GM21825 (cell line): ENCODE measurements around the gene NDUFA7.
"Not testable (repeated sequence)": the region's sequence is repeated elsewhere in the genome, so short reads cannot be mapped to it uniquely, and the experiment has no call there.

ENCODE experiments used
- ATAC-seq: cut with Tn5 transposase; IDR thresholded peaks from one replicate; pipeline ENCODE4 v1.9.1; 2021; ENCODE audit warnings: mild to moderate bottlenecking, moderate library complexity; ENCODE audit not compliant: unreplicated experiment

The NDUFA7 gene

DNA sequence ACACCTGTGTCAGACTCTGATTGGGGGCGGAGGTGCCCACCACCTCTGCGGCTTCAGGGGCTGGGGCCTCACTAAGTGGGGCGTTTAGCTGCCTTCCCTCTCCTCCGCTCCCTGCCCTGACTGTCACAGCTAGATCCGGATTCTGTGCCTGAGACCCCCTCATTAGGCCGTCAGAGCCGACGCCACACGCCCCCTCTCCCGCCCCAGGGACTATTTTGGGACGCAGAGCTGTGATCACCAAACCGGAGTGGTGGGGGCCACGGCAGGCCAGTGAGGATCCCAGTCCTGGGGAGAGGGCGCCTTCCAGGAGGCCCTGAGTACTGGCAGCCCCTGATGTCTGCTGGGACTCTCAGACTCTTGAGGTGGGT, 21.1 kb upstream of the NDUFA7 start:
- no peak for ATAC-seq

GRCh38 chr19:8341504-8341903, 20.3 kb upstream of the NDUFA7 start:
- ATAC-seq = not testable (repeated sequence)

DNA sequence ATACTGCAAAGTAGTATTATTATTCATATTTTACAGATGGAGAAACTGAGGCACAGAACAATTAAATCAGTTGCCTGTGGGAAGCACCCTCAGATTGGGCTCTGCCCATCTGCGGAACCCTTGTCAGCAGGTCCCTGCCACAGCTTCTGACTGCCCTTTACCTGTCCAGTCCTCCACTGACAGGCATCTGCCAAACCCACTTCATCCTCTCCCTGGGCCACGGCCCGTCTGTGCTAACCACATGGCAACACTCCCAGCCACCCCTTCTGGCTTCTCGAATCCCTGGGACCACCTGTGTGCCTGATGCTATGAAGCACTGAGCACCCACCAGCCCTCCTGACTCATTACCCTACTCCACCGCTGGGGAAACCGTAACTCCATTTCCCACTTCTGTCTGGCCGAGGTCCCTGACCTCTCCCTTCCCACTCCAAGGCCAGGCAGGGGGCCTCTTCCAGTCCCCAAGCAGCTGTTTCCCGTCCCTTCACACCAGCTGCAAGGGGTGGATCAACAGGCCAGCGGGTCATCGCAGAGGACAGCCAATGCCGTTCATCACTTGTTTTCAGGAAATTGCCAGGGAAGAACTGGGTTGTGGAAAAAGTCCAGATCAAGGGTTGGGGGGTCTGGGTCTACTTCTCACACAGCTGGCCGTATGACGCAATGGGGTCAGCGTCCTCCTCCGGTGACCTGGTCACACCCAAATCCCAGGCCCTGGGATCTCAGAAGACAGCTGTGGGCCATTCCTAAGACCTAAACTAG, 19.3 kb upstream of the NDUFA7 start:
- no peak for ATAC-seq

- ATAC-seq = no peak
These were observed 17.7 kb upstream of the NDUFA7 start for GRCh38 chr19:8338835-8339234.

DNA sequence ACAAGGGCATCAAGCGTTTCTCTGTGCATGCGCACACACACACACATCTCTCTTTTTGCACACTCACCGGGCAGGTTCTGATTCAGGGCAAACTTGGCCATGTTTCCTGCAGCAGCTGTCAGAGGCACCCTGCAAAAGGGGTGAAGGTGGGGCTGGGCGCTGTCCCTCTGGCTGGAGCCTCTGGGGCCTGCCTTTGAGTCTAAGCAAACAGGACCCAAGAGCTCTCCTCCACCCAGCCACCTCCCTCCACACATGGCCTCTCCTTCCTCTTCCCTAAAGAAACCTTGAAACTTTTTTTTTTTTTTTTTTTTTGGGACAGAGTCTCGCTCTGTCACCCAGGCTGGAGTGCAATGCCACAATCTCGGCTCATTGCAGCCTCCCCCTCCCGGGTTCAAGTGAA, 16.6 kb upstream of the NDUFA7 start:
- no peak for ATAC-seq

DNA sequence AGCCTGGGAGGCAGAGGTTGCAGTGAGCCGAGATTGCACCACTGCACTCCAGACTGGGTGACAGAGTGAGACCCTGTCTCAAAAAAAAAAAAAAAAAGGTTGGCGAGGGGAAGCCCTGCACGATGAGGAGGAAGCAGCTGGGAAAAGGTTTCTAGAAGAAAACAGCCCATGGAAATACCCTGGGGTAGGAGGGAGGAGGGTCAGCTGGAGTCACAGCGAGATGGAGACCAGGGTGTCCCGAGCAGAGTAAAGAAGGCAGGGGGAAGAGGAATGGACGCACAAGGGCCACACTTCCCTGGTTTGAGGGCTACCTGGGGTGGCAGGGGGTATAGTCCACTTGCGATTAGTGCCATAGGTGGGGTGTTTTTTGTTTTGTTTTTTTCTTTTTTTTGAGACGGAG, 15.5 kb upstream of the NDUFA7 start:
- no peak for ATAC-seq

- no peak for ATAC-seq
These were observed 14.9 kb upstream of the NDUFA7 start for GRCh38 chr19:8336072-8336569.

DNA sequence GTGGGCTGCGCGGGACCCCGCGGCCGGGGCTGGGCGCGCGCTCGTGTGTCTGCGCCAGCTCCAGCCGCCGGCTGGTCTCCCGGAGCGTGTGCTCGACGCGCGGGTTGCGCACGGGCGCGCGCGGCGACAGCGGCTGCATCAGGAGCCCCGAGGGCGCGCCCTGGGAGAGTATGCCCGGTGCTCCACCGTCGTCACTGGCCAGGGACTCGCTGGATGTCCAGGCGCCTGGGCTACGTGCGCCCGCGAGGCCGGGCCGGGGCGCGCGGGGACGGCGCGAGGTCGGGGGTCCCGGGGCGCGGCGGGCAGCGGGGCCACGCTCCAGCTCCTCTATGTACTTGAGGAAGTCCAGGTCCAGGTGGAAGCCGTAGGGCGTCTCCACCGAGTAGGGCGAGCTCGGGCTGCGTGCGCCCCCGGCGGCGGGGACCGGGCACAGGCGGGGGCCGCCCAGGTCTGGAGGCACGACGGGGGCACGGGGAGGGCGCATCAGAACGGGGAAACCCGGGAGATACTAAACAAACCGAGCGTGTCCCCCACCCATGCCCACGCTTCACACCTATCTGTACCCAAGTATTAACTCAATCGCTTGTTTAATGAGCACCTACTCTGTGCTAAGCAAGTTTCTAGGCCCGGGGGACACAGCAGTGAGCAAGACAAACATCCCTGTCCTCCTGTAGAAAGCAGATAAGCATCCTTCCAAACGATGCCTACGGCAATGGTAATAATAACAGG, 14.3 kb upstream of the NDUFA7 start:
- no peak for ATAC-seq

DNA sequence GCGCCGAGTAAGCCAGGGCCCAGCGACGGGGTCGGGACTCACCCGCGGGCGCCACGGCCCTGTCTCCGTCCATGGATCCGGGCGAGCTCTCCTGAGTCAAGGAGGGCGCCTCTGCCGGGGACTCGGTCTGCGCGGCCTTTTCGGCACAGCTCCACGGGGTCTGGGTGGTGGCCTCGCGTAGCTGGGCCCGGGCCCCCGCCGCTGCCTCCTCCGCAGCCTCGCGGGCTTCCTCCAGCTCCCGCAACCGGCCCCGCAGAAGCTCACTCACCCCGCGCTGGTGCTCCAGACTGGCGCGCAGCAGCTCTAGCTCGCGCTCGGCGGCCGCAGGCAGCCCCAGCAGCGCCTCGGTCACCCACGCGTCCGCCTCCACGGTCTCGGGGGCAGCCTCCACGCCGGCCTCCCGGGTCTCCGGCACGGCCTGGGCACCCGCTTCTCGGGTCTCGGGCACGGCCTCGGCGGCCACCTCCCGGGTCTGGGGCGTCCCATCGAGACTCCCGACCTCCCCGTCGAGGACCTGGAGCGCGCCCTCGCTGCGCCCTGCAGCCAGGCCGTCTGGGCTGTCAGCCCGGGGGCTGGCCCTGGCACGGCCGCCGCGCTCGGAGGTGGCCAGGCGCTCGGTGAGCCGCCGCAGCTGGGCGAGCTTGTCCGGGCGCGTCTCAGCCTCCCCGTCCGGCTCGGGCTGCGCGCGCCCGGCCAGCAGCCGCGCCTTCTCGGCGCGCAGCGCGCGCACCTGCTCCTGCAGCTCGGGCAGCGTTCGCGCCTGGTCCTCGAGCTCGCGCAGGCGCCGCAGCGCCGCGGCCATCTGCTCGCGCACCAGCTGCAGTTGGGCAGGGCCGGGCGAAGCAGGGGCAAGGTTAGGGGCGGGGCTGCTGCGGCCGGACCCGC, 13.5 kb upstream of the NDUFA7 start:
- no peak for ATAC-seq

GRCh38 chr19:8333767-8334457, 12.7 kb upstream of the NDUFA7 start:
- no peak for ATAC-seq

GRCh38 chr19:8332976-8333766, 12.0 kb upstream of the NDUFA7 start:
- no peak for ATAC-seq

DNA sequence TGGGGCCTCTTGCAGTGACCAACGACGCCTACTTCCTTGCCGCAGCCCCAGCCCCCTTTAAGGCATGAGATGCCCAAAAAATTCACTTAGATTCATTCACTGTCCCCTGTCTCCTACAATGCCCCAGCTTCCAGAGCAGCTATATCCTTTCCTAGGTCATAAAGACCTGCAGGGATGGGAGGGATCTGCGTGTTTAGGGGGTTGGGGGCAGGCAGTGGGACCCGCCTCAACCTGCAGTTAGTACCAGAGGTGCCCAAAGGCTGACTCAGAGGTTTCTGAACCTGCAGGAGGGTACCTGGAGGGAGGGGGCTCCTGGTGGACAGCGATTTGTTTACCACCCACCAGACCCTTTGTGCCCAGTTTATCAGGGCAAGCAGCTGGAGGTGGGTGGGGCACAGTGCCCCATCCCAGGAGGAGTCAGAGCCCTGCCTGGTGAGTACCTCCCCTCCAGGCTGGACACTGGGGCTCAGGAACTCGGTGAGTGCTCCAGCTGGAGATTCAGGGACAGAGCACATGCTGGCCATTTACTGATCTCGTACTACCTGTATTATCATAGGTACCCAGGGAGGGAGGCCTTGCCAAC, 10.2 kb upstream of the NDUFA7 start:
- ATAC-seq = no peak

DNA sequence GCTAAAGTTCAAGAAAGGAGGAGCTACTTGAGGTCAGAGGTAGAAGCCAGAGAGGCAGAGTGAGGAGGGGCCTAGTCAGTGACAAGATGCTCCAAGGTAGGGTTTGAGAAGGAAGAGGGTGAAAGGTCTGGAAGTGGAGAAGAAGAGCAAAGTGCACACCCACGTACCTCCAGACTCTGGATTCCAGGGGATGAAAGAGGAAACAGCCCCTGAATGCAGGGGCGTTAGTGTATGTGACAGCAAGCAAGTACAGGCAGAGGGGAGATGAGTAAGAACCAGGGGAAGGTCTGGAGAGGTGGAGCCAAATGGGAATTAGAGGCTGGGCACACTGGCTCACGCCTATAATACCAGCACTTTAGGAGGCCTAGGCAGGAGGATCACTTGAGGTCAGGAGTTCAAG, 8.8 kb upstream of the NDUFA7 start:
- ATAC-seq = no peak

DNA sequence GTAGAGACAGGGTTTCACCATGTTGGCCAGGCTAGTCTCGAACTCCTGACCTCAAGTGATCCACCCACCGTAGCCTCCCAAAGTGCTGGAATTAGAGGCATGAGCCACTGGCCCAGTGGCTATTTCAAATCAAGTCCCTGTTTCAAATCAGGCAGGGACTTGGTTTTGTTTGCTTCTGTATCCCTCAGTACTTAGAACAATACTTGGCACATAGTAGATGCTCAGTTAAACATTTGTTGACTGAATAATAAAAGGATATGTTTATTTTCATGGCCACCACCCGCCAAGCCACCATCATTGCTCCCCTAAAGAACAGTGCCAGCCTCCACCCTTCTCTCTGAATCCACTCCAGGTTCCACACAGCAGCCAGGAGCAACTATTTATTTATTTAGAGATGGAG, 4.3 kb upstream of the NDUFA7 start:
- no peak for ATAC-seq

DNA sequence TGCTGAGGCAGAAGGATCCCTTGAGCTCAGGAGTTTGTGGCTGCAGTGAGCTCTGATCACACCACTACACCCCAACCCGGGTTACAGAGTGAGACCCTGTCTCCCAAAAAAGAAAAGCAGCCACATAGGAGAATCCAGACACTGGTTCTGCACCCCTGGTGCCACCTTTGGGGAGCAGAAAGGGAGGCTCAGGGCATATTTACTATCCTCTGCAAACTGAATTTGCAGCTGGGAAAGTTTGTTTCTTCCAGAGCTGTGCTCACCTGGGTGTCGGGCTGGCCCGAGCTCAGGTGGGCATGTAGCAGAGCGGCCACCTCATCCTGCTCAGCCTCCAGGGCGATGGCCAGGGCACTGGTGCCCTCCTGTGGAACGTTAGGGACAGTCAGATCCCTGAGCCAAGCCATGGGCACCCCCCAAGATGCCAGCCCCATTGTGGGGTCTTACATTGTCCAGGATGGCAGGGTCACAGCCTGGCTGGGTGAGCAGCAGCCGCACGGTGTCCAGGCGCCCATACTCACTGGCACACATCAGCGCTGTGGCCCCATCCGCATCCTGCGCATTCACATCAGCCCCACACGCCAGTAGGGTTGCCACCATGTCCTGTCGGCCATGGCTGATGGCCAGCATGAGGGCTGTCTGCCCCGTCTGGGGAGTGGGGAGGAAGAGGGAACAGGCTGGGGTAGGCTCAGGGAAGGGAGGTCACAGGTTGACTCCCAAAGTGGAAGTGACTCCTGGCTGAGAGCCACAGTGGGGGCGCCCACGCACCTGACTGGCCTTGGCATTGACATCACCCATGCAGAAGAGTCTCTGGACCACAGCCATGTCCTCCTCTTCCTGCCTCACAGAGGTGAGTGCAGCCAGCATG, 3.2 kb upstream of the NDUFA7 start:
- no peak for ATAC-seq

GRCh38 chr19:8323781-8324185, 2.6 kb upstream of the NDUFA7 start:
- no peak for ATAC-seq

- ATAC-seq = no peak
These were observed 1.4 kb upstream of the NDUFA7 start for GRCh38 chr19:8322638-8322997.

DNA sequence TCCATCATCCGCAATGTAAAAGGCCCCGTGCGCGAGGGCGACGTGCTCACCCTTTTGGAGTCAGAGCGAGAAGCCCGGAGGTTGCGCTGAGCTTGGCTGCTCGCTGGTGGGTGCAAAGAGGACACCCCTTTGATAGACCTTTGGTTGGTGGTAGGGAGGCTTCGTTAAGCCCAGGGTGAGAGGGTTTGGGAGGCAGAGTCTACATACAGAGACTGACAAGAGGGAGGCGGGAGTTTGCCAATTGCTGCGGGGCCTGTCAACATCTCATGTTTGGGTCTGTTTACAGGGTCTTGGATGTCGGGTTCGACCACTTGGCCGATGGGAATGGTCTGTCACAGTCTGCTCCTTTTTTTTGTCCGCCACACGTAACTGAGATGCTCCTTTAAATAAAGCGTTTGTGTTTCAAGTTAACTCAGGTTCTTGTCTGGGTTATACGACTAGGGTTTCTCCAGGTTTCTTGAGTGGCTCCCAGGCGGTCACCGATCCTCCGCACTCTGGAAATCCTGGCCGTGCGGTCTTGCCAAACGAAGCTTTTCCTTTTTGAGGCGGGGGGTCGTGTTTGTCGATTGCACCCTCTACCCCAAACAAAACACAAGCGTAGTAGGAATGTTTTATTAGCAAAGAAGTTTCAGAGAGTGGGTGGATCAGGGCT, 937 bp upstream of the NDUFA7 start:
- ATAC-seq = no peak
